ENCODE data around the gene BRAT1. TPM values are rescaled to one million over a fixed set of nuclear protein-coding genes. Genes with fewer than 3 reads are reported as not detected.

BRAT1 gene
- total and polyA plus RNA-seq, 2 donors (not counting 1 experiment from before 2014, with no cell fraction given): 36.8 to 68.3 TPM

DNA sequence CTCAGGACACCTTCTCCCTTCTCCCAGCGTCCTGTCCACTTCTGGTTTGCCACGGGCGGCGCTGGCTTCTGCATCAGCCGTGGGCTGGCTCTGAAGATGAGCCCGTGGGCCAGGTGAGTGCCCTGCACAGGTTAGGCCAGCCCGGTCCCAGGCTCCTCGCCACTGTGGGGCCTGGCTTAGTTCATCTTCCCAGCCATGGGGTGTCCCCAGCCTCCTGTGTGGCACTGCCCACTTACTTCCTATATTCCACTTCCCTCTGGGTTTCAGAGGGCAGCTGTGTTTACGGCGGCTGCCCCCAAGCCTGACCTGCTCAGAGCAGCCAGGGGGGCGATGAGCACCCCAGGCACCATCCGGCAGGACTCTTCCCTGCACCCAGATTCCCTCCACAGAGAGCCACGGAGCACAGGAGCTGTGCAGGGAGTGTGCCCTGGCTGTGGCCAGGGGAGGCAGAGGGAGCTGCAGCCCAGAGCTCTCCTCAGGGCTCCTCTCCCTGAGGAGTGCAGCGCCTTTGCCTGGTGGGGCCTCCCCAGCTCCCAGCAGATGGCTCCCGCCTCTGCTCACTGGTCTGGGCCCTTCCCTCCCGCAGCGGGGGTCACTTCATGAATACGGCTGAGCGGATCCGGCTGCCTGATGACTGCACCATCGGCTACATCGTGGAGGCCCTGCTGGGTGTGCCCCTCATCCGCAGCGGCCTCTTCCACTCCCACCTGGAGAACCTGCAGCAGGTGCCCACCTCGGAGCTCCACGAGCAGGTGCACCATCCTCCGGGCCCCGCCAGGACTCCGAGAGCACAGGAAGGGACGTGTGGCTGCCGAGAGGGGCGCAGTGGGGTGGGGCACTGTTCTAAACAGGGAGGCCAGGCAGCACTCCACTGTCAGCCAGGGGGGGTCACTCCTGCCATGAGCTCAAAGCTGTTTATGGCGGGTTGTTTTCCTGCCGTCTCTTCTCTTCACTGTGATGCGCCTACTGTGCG is 29.4 kb downstream of the BRAT1 start:
- Histone ChIP-seq H3K4me3 (ENCODE audit: control extremely low read depth in 1 of 5, extremely low read depth in 1 of 5, insufficient read depth in 1 of 5, low read depth in 2 of 5, low read length in 4 of 5) (no peak overlapping the region), H3K4me1 (ENCODE audit: control insufficient read depth in 2 of 2, insufficient read depth in 2 of 2, low read length in 2 of 2) (peaks cover 93 to 98% of the 10 kb centered on the region in 2 donors), H3K79me2 (ENCODE audit: control insufficient read depth, insufficient read depth, low read length) (peaks cover 60% of the 10 kb centered on the region), H4K20me1 (ENCODE audit: control insufficient read depth, insufficient read depth, low read length, poor library complexity, severe bottlenecking) (peaks cover 77% of the 10 kb centered on the region), H3K4me2 (replicated peaks; ENCODE audit: low read depth, low read length, poor library complexity, severe bottlenecking) (peak overlapping the region; percentile 85), H3K36me3 (replicated peaks in 1 of 2; ENCODE audit: control extremely low read depth in 1 of 2, control insufficient read depth in 1 of 2, extremely low read depth in 1 of 2, insufficient read depth in 2 of 2, low read length in 1 of 2) (peaks cover 0 to 70% of the 10 kb centered on the region in 2 experiments), H3K27ac (ENCODE audit: low read length in 2 of 2) (peak overlapping the region; percentile 19 to 61), H3K9ac (ENCODE audit: low read length) (no peak overlapping the region), H3K27me3 (replicated peaks in 1 of 4; ENCODE audit: control extremely low read depth in 1 of 4, control insufficient read depth in 3 of 4, insufficient read depth in 4 of 4, low read length in 3 of 4) (no peaks in the 10 kb centered on the region), H3K9me3 (ENCODE audit: control extremely low read depth in 1 of 3, control insufficient read depth in 2 of 3, insufficient read depth in 1 of 3, low read length in 2 of 3) (no peaks in the 10 kb centered on the region), H2AFZ (ENCODE audit: insufficient read depth, low read depth, low read length, poor library complexity, severe bottlenecking) (no peak overlapping the region)
- Mint-ChIP-seq H3K27ac (peak overlapping the region; percentile 82), H3K4me1 (peaks cover 83% of the 10 kb centered on the region), H3K27me3 (no peaks in the 10 kb centered on the region), H3K4me3 (peak overlapping the region; percentile 39), H3K9me3 (ENCODE audit: insufficient read depth) (no peaks in the 10 kb centered on the region)
- DNase-seq (no peak), ATAC-seq (ENCODE audit: low read depth) (no peak)
- WGBS (ENCODE audit: insufficient coverage): 85% methylated on average over 36 of the region's 36 CpGs
- no peak for TF ChIP-seq EZH2 (IDR thresholded peaks at IDR 0.05; ENCODE audit: borderline replicate concordance, insufficient read depth, low read depth, low read length, poor library complexity, severe bottlenecking)
- no peak for TF ChIP-seq CTCF (IDR thresholded peaks at IDR 0.05)
- intact Hi-C loops (cut with micrococcal nuclease): loop anchor here (5.0 kb wide), 2 partner anchors 186 to 214 kb away; partner anchors contain the start of gene SNX8
- ChIA-PET CTCF (interaction anchor here (0.6 to 1.9 kb wide), 2 partner anchors 15 to 193 kb away, joined by 3 to 7 read pairs; no protein-coding TSS in a partner anchor), POLR2A (interaction anchor here (0.5 to 14.9 kb wide), 2 partner anchors 16 to 73 kb away, joined by 4 to 340 read pairs; no protein-coding TSS in a partner anchor)

All from B cell (primary cell).